GM19043 (cell line): ENCODE data around the gene TMPRSS15.

Source experiments
- ATAC-seq: cut with Tn5 transposase; IDR thresholded peaks from one replicate; pipeline ENCODE4 v1.9.1; 2021; ENCODE audit warnings: low read depth; ENCODE audit not compliant: unreplicated experiment

TMPRSS15 gene

DNA sequence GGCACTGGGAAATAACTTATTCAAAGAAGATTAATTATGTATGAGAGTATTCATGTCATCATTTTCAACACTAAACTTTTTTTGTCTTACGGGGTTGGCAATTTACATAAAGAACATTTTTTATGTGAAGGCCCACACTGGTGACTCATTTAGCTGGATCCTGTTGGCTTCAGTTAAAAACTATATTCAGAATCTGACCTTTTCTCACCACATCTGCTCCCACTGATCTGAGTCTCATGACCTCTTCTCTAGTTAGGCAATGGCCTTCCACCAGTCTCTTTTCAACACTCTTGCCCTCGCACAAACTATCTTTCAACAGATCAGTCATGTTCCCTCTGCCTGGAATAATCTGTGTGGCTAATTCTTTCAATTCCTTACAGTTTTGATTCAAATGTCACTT, 53.4 kb downstream of the TMPRSS15 start:
- no peak for ATAC-seq

DNA sequence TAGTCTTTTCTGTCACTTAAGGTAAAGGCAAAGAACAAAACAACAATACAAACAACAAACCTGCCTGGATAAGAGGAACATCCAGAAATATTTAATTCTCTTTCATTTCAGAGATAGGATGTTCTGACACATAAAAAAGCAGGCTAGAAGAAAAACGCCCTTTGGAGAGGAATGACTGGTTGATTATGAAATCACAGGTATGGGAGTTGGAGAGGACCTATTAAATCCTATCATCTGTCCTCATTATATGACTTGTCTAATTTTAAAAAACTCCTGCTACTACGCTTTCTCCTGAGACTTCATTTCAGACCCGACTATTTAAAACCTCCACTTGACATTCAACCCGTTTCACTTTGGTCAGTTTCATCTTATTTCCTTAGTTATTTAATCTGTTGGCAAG, 54.1 kb downstream of the TMPRSS15 start:
- no peak for ATAC-seq

DNA sequence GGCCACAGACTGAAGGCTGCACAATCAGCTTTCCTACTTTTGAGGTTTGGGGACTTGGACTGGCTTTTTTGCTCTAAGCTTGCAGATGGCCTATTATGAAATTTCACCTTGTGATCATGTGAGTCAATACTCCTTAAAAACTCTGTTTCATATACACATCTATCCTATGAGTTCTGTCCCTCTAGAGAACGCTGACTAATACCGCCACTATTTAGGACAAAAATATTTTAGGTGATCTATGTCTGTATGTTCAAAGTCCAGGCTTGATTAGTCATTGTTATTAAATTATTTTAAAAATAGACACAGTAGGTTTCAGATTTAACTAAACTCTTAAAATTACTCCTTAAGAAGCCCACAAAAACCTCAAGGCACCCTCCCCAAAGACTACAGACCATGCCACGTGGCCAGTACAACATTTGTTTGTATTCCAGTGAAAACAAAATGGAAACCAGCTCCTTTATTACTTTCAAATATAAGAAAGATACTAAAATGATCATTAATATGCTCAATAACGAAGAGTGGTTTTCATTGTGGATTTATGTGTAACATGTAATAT, 63.1 kb downstream of the TMPRSS15 start:
- ATAC-seq: no peak

- no peak for ATAC-seq
Observed at GRCh38 chr21:18335651-18336236, 67.8 kb downstream of the TMPRSS15 start.

- no peak for ATAC-seq
Observed at GRCh38 chr21:18334066-18334465, 69.5 kb downstream of the TMPRSS15 start.

GRCh38 chr21:18318156-18318555, 85.4 kb downstream of the TMPRSS15 start:
- ATAC-seq: no peak

DNA sequence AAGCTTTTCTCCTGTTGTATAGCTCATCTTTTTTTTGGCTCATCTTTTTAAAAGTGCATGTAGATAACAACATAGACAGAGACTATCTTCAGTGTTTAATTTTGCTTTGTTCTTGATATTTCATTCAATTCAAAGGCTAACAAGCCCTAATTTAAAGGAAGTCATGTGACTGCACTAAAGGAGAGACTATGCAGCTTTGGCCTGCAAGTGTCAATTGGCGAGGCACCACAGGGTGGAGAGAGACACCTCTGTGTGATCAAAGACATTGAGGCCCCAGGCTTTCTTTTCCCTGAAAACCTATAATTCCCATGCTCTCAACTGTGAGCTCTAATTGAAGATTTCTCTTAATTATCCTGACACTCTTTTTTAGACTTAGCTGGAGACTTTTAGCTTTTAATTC, 105.4 kb downstream of the TMPRSS15 start:
- ATAC-seq: no peak

- ATAC-seq: no peak
Observed at GRCh38 chr21:18294100-18294499, 109.5 kb downstream of the TMPRSS15 start.

DNA sequence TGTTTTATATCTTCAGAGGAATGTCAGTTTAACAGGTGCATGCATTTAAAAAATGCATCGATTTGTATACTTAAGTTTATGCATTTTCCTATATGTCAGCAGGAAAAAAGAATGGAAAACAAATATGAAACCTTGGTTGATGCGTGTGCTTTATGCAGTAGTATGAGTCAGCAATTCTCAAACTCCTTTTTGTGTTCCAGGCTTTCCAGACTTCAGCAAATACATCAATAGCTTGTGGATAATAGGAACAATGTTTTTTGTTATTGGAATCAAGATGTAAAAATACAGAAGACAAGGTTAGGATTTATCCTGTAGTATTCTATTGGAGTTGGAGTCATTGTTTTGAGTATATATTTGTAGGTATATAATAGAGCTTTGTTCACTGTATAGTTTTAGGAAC, 113.7 kb downstream of the TMPRSS15 start:
- ATAC-seq: no peak

GRCh38 chr21:18285379-18285778, 118.2 kb downstream of the TMPRSS15 start:
- ATAC-seq: no peak

- ATAC-seq: no peak
Observed at GRCh38 chr21:18275781-18276180, 127.8 kb downstream of the TMPRSS15 start.

GRCh38 chr21:18274370-18274769, 129.2 kb downstream of the TMPRSS15 start:
- ATAC-seq: no peak

GRCh38 chr21:18273400-18273799, 130.2 kb downstream of the TMPRSS15 start:
- ATAC-seq: no peak

- no peak for ATAC-seq
Observed at GRCh38 chr21:18269856-18270255, 133.7 kb downstream of the TMPRSS15 start.

DNA sequence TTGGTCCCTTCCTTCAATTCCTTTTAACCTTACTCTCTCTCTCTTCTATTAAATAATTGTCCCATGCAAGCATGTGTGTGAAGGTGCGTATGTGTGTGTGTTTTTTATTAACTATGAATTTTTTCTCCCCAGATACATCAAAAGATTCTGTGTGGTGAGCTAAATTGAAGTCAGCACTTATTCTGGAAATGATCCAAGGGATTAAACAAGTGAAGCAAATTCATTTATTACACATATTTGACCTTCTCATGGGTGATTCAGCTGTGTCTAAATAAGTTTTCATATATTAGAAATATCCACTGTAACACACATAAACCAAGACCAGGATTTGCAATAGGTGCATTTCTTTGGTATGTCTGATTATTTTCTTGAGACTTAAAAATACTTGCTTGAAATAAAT, 134.7 kb downstream of the TMPRSS15 start:
- ATAC-seq: no peak

DNA sequence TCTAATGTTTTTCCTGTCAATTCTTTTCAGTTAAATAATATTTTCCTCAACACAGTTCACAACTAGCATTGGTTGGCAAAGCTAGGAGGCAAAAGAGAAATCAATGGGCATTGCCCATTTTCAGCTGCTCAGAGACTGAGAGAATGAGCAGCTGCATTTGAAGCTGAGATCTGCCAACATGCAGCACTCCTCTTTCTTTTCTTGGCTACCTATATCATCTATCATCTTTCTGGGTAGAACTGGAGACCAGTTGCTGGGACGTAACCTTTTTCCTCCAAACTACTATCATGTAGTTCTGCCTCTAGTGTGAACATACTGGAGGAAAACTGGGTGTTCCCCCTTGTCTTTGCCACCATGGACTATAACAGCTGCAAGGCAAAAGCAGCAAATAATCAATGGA, 136.1 kb downstream of the TMPRSS15 start:
- ATAC-seq: no peak

GRCh38 chr21:18265944-18266343, 137.6 kb downstream of the TMPRSS15 start:
- no peak for ATAC-seq

- ATAC-seq: no peak
Observed at GRCh38 chr21:18253799-18254198, 149.8 kb downstream of the TMPRSS15 start.

- no peak for ATAC-seq
Observed at GRCh38 chr21:18253221-18253620, 150.4 kb downstream of the TMPRSS15 start.

DNA sequence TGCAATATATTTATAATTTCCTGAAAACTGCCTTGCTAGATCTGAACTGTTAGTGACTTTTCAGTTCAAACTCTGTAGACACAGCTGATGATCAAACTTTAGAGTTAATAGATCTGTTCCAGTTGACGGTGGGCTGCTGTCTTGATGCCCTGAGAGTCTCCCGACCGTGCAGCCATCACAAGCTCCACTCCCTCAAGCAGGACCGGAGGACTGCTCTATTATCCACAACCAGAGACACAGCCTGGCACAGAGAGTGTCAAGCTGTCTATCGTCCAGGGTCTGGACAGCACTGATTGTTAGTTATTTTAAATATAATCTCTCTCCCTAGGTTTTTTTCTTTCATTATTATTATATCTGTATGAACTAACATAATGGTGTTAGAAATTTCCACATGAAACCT, 150.9 kb downstream of the TMPRSS15 start:
- ATAC-seq: no peak

GRCh38 chr21:18252256-18252655, 151.3 kb downstream of the TMPRSS15 start:
- no peak for ATAC-seq

DNA sequence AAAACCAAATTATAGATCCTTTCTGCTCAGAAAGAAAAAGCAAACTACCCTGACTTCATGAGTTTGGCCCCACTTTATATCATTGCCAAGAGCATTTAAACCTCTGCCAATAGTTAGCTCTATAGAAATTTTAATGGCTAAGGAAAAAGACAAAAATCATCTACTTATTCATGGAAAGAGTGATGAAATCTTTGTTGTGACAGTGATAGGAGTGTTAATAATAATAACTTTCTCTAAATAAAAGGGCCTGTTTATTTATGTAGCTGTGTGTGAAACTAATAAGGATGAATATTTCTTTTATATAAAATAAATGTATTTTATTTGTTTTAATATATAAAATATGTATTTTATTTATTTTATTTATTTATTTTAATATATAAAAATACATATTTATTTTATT, 152.5 kb downstream of the TMPRSS15 start:
- ATAC-seq: no peak

DNA sequence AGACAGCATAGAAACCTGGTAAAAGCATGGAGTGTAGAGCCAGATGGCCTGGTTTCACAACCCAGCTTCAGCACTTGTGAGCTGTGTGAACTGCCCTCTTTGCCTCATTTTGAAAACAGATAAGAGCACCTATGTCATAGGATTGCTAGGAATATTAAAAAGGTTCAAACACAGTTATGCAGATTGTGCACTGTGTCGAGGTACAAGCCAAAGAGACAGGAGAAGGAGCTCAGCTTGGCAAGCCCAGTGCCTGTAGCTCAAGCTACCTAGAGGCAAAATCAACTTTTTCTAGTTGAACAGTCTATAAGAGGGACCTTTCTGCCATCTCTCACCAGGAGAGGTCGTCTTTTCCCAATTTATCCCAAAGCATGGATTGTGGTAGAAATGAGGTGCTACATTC, 153.9 kb downstream of the TMPRSS15 start:
- no peak for ATAC-seq
